ENCODE data around the gene PTCHD4.
A peak's percentile ranks its signal among the peaks of the same experiment; 100 is the strongest.

Gene PTCHD4

GRCh38 chr6:48101290-48101689, 9.7 kb downstream of the PTCHD4 start:
- in situ Hi-C loops (cut with MboI; ENCODE audit: low pct_unique_long_range_greater_than_20kb, low sequenced_read_pairs): no loop called here
- no peak for DNase-seq

DNA sequence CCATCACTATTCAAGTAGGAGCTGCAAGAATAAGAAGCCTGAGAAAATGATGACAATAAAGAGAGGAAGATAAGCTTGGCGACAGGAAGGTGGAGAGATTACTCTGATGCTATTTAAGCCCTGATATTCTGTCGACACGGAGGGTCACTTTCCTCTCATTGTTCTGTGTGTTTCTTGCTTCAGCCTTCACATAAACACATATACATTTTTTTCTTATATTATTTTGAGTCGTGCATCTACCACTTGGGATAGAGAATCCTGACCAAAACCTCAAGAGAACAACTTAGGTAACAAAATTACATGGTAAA, 10.5 kb downstream of the PTCHD4 start:
- in situ Hi-C loops (cut with MboI; ENCODE audit: low pct_unique_long_range_greater_than_20kb, low sequenced_read_pairs): no loop called here
- no peak for DNase-seq

GRCh38 chr6:48099713-48100587, 11.0 kb downstream of the PTCHD4 start:
- no peak for DNase-seq
- in situ Hi-C loops (cut with MboI; ENCODE audit: low pct_unique_long_range_greater_than_20kb, low sequenced_read_pairs): no loop called here

GRCh38 chr6:48098923-48099322, 12.1 kb downstream of the PTCHD4 start:
- no peak for DNase-seq
- in situ Hi-C loops (cut with MboI; ENCODE audit: low pct_unique_long_range_greater_than_20kb, low sequenced_read_pairs): no loop called here

- in situ Hi-C loops (cut with MboI; ENCODE audit: low pct_unique_long_range_greater_than_20kb, low sequenced_read_pairs): no loop called here
- no peak for DNase-seq
These were observed 18.3 kb downstream of the PTCHD4 start for GRCh38 chr6:48092550-48093217.

- no peak for DNase-seq
- in situ Hi-C loops (cut with MboI; ENCODE audit: low pct_unique_long_range_greater_than_20kb, low sequenced_read_pairs): no loop called here
These were observed 20.5 kb downstream of the PTCHD4 start for GRCh38 chr6:48090546-48090945.

DNA sequence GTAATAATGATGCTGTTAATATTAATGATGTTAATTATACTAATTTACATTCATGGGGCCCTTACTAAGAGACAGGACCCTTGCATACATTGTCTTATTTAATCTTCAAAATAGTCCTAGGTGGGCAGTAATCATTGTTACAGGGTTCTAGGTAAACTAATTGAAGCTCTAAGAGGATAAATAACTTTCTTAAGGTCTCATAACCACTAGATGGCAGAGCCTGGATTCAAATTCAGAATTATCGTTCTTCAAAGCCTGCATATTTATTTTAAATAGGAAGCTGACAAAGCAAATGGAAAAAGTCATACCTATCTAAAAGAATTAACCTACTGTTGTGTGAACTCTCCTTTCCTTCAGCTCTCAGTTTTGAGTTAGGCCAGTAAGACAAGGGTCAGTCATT, 23.5 kb downstream of the PTCHD4 start:
- DNase-seq: peak; percentile 3
- in situ Hi-C loops (cut with MboI; ENCODE audit: low pct_unique_long_range_greater_than_20kb, low sequenced_read_pairs): no loop called here

DNA sequence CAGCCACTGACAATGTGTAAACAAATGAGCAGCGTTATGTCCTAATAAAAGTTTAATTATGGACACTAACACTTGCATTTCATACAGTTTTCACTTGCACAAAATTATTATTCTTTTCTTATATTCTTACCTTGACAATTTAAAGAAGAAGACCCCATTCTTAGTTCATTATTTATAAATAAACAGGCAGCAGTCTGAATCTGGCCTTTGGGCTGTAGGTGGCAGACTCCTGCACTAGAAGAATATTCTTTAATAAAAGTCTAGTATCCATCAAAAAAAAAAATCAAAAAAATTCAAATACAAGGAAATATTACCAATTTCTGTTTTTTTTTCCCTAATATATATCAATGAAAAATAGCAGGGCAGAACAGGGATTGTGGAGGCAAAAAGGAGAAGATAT, 24.8 kb downstream of the PTCHD4 start:
- in situ Hi-C loops (cut with MboI; ENCODE audit: low pct_unique_long_range_greater_than_20kb, low sequenced_read_pairs): no loop called here

GRCh38 chr6:48085131-48085741, 25.8 kb downstream of the PTCHD4 start:
- in situ Hi-C loops (cut with MboI; ENCODE audit: low pct_unique_long_range_greater_than_20kb, low sequenced_read_pairs): no loop called here
- DNase-seq: no peak

More for the DNA sequence above, 24.8 kb downstream of the PTCHD4 start:
- no peak for DNase-seq

GRCh38 chr6:48084201-48084600, 26.8 kb downstream of the PTCHD4 start:
- in situ Hi-C loops (cut with MboI; ENCODE audit: low pct_unique_long_range_greater_than_20kb, low sequenced_read_pairs): no loop called here
- DNase-seq: no peak

DNA sequence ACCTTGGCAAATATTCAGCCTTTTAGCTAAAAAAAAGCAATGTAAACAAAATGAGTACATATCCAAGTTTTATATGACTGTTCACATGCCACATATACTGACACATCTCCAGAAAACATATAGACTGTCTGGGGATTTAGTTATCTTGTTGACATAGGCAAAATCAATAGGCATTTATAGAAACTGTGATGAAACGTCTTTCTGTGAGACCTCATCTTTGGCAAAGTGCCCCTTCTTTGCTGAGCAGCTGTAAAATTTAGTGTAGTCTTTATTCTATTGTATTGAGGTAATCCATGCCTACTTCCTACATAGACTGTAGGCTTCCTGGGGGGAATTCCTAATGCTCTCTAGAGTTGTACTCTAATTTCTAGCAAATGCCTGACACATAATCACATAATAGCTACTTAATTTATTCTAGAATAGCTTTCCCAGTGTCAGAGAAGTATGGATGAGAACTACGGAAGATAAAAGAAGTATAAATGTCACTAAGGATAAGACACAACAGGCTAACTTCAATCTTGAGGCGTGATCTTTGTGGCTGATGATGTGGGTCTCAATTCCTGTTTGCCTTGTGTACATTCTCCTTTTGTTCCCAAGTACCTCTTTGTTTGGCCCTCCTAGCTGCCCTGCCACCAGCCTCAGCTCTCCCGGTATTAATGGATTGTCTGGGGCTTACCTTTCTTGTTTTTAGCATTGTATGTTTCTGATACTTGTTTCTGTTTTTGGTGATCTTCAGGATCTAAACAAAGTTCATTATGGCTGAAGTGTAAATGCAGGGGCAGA, 30.6 kb downstream of the PTCHD4 start:
- in situ Hi-C loops (cut with MboI; ENCODE audit: low pct_unique_long_range_greater_than_20kb, low sequenced_read_pairs): no loop called here
- no peak for DNase-seq

- no peak for DNase-seq
- in situ Hi-C loops (cut with MboI; ENCODE audit: low pct_unique_long_range_greater_than_20kb, low sequenced_read_pairs): no loop called here
These were observed 32.9 kb downstream of the PTCHD4 start for GRCh38 chr6:48078120-48078519.

DNA sequence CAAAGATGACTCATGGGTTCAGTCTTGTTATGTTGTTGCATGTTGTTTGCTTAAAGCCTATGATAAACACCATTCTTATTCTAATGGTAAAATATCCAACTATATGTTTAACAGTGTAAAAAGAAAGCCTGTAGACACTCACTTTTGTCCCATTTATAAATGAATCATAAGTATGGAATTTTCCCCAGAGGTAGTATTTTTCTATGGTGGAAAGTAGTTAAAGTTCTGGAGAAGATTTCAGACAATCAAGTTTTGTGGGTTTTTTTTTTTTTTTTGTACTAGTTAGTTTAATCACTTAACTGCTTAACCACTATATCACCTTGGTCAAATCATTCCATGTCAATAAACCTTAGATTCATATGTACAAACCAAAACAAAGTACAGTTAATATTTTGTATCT, 35.8 kb downstream of the PTCHD4 start:
- in situ Hi-C loops (cut with MboI; ENCODE audit: low pct_unique_long_range_greater_than_20kb, low sequenced_read_pairs): no loop called here
- DNase-seq: no peak

DNA sequence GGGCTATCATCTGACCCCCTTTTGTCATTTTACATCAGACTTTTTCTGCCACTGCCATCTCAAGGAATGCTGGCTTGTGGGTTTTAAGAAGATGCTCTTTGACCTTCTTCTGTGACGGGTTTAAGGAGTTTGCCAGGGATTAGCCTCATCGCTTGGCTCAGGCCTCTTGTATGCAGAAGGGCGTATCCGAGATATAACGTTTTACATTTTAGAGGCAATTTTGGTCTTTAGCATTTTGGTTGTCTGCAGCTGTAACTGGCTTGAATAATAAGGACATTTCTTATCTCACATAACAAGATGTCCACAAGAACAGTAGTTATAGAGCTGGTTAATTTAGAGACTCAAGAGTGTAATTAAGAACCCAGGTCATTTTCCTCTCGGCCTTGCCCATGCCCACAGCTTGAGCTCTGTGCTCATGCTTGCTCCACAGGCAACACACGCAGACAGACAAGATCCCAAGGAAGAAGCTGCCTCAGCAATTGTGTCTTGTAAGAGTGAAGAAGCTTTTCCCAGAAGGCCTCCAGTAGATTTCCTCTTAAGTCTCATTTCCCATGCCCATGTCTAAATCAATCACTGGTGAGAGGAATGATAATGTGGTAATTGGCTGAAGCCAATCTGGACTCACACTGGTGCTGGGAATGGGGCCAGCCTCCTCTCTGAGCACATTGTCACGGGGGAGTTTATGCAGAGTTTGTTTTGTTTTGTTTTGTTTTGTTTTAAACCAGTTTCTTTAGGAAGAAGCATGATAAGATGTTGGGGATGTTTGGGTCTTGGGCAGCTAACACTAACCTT, 36.8 kb downstream of the PTCHD4 start:
- in situ Hi-C loops (cut with MboI; ENCODE audit: low pct_unique_long_range_greater_than_20kb, low sequenced_read_pairs): no loop called here
- DNase-seq: no peak

DNA sequence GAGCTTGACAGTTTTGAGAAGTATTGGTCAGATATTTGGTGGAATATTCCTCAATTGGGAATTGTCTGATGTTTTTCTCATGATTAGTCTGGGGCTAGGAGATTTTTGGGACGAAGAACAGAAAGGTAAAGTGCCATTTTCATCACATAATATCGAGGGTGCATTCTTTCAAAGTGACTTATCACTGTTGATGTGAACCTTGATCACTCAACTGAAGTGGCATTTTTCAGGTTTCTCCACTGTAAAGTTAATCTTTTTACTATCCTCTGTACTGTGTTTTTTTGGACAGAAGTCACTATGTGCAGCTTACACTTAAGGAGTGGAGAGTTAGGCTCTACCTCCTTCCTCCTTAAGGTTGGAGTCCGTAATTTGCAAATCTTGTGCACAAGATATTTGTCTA, 39.2 kb downstream of the PTCHD4 start:
- in situ Hi-C loops (cut with MboI; ENCODE audit: low pct_unique_long_range_greater_than_20kb, low sequenced_read_pairs): no loop called here

DNA sequence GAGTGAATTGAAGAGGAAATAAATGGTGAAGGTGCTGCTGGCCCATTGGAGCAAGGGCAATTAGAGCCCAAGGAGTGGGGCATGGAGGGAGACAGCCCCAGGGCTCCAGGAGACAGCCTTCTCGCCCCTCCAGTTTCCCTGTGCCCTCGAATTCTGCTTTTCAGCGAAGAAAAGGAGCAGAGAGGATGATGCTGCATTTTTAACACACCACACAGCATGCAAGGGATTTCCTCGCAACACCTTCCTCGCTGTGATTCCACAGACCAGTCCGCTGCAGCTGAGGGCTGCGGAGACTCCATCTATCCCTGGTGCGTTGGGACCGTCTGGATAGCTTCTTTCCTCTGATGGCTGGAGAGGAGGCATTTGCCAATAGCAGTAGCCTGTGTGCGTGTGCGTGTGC, 41.7 kb downstream of the PTCHD4 start:
- in situ Hi-C loops (cut with MboI; ENCODE audit: low pct_unique_long_range_greater_than_20kb, low sequenced_read_pairs): no loop called here
- DNase-seq: no peak

More for the DNA sequence above, 39.2 kb downstream of the PTCHD4 start:
- DNase-seq: no peak

- no peak for DNase-seq
- in situ Hi-C loops (cut with MboI; ENCODE audit: low pct_unique_long_range_greater_than_20kb, low sequenced_read_pairs): no loop called here
These were observed 42.4 kb downstream of the PTCHD4 start for GRCh38 chr6:48068278-48069251.

GRCh38 chr6:48067886-48068277, 43.1 kb downstream of the PTCHD4 start:
- in situ Hi-C loops (cut with MboI; ENCODE audit: low pct_unique_long_range_greater_than_20kb, low sequenced_read_pairs): no loop called here
- no peak for DNase-seq
